LNCAP (cell line): ENCODE measurements around the gene LMO1.

Experiments
- CTCF ChIP-seq: fragments of 450-650 bp; IDR thresholded peaks from 2 replicates; pipeline ENCODE4 v1.5.1; 2017; ENCODE audit warnings: mild to moderate bottlenecking

Gene LMO1

GRCh38 chr11:8247312-8247711 is 16.4 kb downstream of the LMO1 start:
- peak; percentile 58 for TF ChIP-seq CTCF

GRCh38 chr11:8243458-8243857 is 20.2 kb downstream of the LMO1 start:
- TF ChIP-seq CTCF, result no peak

GRCh38 chr11:8242499-8243280 is 21.0 kb downstream of the LMO1 start:
- no peak for TF ChIP-seq CTCF

GRCh38 chr11:8242118-8242475 is 21.6 kb downstream of the LMO1 start:
- TF ChIP-seq CTCF, result no peak

- no peak for TF ChIP-seq CTCF
Measured at GRCh38 chr11:8241373-8242117, 22.1 kb downstream of the LMO1 start.

- no peak for TF ChIP-seq CTCF
Measured at GRCh38 chr11:8239536-8240228, 24.0 kb downstream of the LMO1 start.

- no peak for TF ChIP-seq CTCF
Measured at GRCh38 chr11:8239040-8239439, 24.6 kb downstream of the LMO1 start.
